Mesothelial cell of epicardium (in vitro differentiated cells): ENCODE data around the gene PLPPR3. TPM values are rescaled to one million over a fixed set of nuclear protein-coding genes. Genes with fewer than 3 reads are reported as not detected.

Source experiments
- DNase-seq, 2 experiments: peaks; one replicate each; pipeline ENCODE4 v3.0.0; 2021; ENCODE audit warnings: low spot score in 2 of 2; ENCODE audit not compliant: unreplicated experiment in 2 of 2
- H3K27ac Mint-ChIP-seq: 2 replicates; pipeline ENCODE4 v1.8.0; 2021; ENCODE audit warnings: mixed read lengths
- H3K27me3 Mint-ChIP-seq: 2 replicates; pipeline ENCODE4 v1.8.0; 2021; ENCODE audit warnings: low read depth, mixed read lengths
- H3K36me3 Mint-ChIP-seq: 2 replicates; pipeline ENCODE4 v1.8.0; 2021; ENCODE audit warnings: mixed read lengths
- H3K4me1 Mint-ChIP-seq: 2 replicates; pipeline ENCODE4 v1.8.0; 2021; ENCODE audit warnings: mixed read lengths
- H3K4me3 Mint-ChIP-seq: 2 replicates; pipeline ENCODE4 v1.8.0; 2021; ENCODE audit warnings: mild to moderate bottlenecking, moderate library complexity, mixed read lengths
- H3K9me3 Mint-ChIP-seq: 2 replicates; pipeline ENCODE4 v1.8.0; 2021; ENCODE audit warnings: mixed read lengths
- total RNA-seq: library from RNA; stranded (reverse); gene quantifications from 3 replicates; pipeline ENCODE4 v1.2.1, GENCODE V29; 2021
- TF ChIP-seq, protein P1 (sequence below): fragments of 200-600 bp; sonication (generic); IDR thresholded peaks from one replicate; pipeline ENCODE4 v1.5.0; 2021; ENCODE audit warnings: antibody characterized with exemption; ENCODE audit not compliant: unreplicated experiment

Gene PLPPR3
- total RNA-seq, 1 donor from 2014 or later = 152 TPM

DNA sequence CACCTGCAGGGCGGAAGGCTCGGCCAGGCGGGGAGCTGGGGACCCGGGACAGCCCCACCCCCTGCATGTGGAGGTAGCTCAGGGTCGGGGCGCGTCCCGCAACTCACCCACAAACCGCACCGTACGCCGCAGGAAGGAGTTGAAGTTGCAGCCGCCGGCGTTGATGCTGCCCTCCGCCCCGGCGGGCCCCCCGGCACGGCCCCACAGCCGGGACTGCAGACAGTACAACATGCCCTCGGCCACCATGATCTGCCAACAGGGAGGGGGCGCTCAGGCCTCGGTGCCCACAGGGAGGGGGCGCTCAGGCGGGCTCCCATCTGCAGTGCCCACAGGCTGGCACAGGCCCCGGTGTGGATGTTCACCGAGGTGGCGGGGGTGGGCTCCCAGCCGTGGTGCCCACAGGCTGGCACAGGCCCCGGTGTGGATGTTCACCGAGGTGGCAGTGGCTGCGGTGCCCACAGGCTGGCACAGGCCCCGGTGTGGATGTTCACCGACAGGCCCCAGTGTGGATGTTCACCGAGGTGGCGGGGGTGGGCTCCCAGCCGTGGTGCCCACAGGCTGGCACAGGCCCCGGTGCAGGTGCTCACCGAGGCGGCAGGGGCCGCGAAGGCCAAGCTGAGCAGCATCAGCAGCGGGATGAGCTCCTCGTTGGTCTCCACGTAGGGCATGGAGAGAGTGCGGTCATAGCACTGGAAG lies 6.5 kb downstream of the PLPPR3 start:
- H3K27ac Mint-ChIP-seq = no peak overlapping the region
- no peaks in the 10 kb centered on the region for H3K27me3 Mint-ChIP-seq
- peaks cover 21% of the 10 kb centered on the region for H3K36me3 Mint-ChIP-seq
- no peaks in the 10 kb centered on the region for H3K4me1 Mint-ChIP-seq
- H3K4me3 Mint-ChIP-seq = no peak overlapping the region
- DNase-seq = no peak
- no peaks in the 10 kb centered on the region for H3K9me3 Mint-ChIP-seq
- TF ChIP-seq, protein P1, sequence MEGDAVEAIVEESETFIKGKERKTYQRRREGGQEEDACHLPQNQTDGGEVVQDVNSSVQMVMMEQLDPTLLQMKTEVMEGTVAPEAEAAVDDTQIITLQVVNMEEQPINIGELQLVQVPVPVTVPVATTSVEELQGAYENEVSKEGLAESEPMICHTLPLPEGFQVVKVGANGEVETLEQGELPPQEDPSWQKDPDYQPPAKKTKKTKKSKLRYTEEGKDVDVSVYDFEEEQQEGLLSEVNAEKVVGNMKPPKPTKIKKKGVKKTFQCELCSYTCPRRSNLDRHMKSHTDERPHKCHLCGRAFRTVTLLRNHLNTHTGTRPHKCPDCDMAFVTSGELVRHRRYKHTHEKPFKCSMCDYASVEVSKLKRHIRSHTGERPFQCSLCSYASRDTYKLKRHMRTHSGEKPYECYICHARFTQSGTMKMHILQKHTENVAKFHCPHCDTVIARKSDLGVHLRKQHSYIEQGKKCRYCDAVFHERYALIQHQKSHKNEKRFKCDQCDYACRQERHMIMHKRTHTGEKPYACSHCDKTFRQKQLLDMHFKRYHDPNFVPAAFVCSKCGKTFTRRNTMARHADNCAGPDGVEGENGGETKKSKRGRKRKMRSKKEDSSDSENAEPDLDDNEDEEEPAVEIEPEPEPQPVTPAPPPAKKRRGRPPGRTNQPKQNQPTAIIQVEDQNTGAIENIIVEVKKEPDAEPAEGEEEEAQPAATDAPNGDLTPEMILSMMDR = no peak

- H3K4me1 Mint-ChIP-seq = no peaks in the 10 kb centered on the region
- peak overlapping the region; percentile 21 for H3K27ac Mint-ChIP-seq
- peaks cover 21% of the 10 kb centered on the region for H3K36me3 Mint-ChIP-seq
- TF ChIP-seq, protein P1 = no peak
- H3K9me3 Mint-ChIP-seq = no peaks in the 10 kb centered on the region
- H3K4me3 Mint-ChIP-seq = no peak overlapping the region
- no peak for DNase-seq
- H3K27me3 Mint-ChIP-seq = no peaks in the 10 kb centered on the region
Measured at GRCh38 chr19:814152-815078, 7.3 kb downstream of the PLPPR3 start.

DNA sequence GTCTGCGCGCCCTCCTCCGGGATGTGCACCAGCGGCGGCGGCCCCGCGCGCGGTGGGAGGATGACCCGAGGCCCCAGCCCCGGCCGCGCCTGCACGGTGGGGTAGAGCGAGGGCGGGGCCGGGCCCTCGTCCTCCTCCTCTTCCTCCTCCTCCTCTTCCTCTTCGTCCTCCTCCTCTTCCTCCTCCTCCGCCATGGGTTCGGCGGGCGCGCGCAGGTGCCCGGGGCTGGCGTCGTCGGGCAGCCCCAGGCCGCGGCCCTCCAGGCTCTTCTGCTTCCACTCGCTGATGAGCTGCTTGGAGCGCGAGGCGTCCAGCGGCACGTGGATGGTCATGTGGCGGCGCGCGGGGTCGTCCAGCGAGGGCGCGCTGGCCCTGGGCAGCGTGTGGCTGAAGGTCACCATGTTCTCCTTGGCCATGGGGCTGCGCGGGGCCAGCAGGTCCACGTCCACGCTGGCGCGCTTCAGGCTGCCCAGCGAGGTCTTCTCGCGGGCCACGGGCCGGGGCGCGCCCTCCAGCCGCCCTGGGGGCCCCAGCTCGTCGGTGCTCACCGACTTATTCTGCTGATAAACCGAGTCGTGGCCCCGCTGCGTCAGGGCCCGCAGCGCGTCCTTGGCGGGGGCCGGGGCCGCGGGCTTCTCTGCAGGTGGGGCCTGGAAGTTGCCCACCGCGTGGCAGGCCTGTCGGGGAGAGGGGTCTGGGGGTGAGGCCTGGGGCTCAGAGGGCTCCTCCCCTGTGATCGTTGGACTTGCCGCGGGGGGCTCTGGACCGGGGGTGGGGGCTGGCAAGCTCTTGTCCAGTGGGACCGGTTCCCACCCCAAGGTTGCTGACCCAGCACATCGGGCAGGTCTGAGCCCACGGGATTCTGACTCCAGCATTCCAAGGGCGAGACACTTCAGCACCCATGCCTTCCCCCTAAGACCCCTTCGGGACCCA lies 8.3 kb downstream of the PLPPR3 start:
- H3K27me3 Mint-ChIP-seq = no peaks in the 10 kb centered on the region
- DNase-seq = no peak
- H3K4me3 Mint-ChIP-seq = no peak overlapping the region
- TF ChIP-seq, protein P1 = no peak
- no peaks in the 10 kb centered on the region for H3K9me3 Mint-ChIP-seq
- no peaks in the 10 kb centered on the region for H3K4me1 Mint-ChIP-seq
- peaks cover 21% of the 10 kb centered on the region for H3K36me3 Mint-ChIP-seq
- H3K27ac Mint-ChIP-seq = no peak overlapping the region

DNA sequence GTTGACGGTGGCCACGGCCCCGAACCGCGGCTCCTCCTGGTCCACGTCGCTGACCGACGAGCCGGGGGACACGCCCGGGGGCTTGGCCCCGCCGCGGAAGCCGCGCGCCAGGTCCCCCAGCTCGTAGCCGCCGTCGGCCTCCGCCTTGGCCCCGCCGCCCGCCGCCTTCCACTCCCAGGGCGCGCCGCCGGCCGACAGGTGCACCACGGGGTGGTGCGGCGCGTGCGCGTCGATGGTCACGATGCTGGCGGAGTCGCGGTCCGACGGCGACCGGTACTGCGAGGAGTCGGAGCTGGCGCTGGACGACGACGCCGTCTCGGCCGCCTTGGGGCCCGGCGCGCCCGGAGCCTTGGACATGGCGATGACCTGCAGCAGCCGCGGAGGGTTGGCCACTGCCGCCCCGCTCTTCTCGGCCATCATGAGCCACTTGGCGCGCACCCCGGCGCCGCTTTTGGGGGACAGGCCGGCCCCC lies 9.0 kb downstream of the PLPPR3 start:
- no peaks in the 10 kb centered on the region for H3K27me3 Mint-ChIP-seq
- TF ChIP-seq, protein P1 = no peak
- no peak overlapping the region for H3K4me3 Mint-ChIP-seq
- H3K36me3 Mint-ChIP-seq = peaks cover 24% of the 10 kb centered on the region
- no peak for DNase-seq
- H3K4me1 Mint-ChIP-seq = no peaks in the 10 kb centered on the region
- no peaks in the 10 kb centered on the region for H3K9me3 Mint-ChIP-seq
- no peak overlapping the region for H3K27ac Mint-ChIP-seq

DNA sequence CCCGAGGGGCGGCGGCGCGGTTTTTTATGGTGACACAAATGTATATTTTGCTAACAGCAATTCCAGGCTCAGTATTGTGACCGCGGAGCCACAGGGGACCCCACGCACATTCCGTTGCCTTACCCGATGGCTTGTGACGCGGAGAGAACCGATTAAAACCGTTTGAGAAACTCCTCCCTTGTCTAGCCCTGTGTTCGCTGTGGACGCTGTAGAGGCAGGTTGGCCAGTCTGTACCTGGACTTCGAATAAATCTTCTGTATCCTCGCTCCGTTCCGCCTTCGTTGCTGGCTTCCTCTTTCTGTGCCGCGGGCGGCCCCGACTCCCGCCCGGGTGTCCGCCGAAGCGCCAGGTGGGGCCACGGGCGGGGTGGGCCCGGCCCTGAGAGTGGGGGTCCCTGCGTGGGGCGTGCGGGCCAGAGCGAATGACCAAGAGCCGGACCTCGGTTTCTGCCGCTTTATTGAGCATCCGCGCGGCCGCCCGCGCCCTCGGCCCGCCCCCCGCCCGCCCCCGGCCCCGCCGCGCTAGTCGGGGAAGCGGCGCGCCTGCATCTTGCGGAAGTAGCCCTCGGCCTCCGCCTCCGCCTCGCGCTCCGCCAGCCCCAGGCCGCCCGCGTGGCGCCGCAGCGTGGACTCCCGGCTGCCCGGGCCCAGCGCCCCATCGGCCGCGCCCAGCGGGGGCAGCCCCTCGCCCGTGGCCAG lies 9.6 kb downstream of the PLPPR3 start:
- Mint-ChIP-seq H3K36me3 (peaks cover 30% of the 10 kb centered on the region), H3K27ac (no peak overlapping the region), H3K9me3 (no peaks in the 10 kb centered on the region), H3K27me3 (no peaks in the 10 kb centered on the region), H3K4me3 (no peak overlapping the region), H3K4me1 (peaks cover 6% of the 10 kb centered on the region)
- no peak for DNase-seq
- TF ChIP-seq, protein P1 = no peak
